Prostate gland (tissue), 2 donors: ENCODE data around the gene PKN3.

Source experiments
- CTCF ChIP-seq, 4 experiments: fragments of 200-600 bp in 2 of 4; fragments of 450-650 bp in 2 of 4; sonication (generic) in 2 of 4; IDR thresholded peaks; 1 replicate in 3 of 4; 2 replicates in 1 of 4; pipeline ENCODE4 v1.5.1; 2016 to 2019; ENCODE audit warnings: antibody characterized with exemption in 4 of 4, mild to moderate bottlenecking in 2 of 4, moderate library complexity in 2 of 4
- POLR2A ChIP-seq: fragments of 450-650 bp; IDR thresholded peaks from one replicate; pipeline ENCODE4 v1.6.1; 2016; ENCODE audit warnings: antibody characterized with exemption, mild to moderate bottlenecking

- TF ChIP-seq POLR2A (no peak), CTCF (IDR thresholded peaks at IDR 0.05) (no peak)
Observed at GRCh38 chr9:128719919-128720605, 17.8 kb downstream of the PKN3 start.
